GM19238 (cell line): ENCODE results near the gene LCOR.
"Not testable (repeated sequence)": the region's sequence is repeated elsewhere in the genome, so short reads cannot be mapped to it uniquely, and the experiment has no call there.

ENCODE experiments used
- DNase-seq: peaks from one replicate; pipeline ENCODE4 v3.0.0; 2011; ENCODE audit warnings: low spot score; ENCODE audit not compliant: insufficient read length

LCOR gene

GRCh38 chr10:96831867-96832720 is at the start of gene LCOR:
Gene LCOR (plus strand): TSS chr10:96832298. CDS start chr10:96949058, 116,760 bp downstream.
- DNase-seq, result peak; percentile 99

GRCh38 chr10:96784253-96784652 is 47.8 kb upstream of the LCOR start:
- DNase-seq, result no peak

GRCh38 chr10:96789571-96790108 is 42.5 kb upstream of the LCOR start:
- DNase-seq, result peak; percentile 17

DNA sequence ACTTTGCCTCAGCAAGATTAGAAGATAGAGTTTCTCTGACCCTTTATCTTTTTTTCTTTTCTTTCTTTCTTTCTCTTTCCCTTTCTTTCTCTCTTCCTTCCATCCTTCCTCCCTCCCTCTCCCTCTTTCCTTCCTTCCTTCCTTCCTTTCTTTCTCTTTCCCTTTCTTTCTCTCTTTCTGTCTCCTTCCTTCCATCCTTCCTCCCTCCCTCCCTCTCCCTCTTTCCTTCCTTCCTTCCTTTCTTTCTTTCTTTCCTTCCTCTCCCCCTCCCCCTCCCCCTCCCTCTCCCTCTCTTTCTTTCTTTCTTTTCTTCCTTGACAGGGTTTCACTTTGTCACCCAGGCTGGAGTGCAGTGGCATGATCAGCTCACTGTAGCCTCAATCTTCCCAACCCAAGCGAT is 40.2 kb upstream of the LCOR start:
- DNase-seq, result no peak

DNA sequence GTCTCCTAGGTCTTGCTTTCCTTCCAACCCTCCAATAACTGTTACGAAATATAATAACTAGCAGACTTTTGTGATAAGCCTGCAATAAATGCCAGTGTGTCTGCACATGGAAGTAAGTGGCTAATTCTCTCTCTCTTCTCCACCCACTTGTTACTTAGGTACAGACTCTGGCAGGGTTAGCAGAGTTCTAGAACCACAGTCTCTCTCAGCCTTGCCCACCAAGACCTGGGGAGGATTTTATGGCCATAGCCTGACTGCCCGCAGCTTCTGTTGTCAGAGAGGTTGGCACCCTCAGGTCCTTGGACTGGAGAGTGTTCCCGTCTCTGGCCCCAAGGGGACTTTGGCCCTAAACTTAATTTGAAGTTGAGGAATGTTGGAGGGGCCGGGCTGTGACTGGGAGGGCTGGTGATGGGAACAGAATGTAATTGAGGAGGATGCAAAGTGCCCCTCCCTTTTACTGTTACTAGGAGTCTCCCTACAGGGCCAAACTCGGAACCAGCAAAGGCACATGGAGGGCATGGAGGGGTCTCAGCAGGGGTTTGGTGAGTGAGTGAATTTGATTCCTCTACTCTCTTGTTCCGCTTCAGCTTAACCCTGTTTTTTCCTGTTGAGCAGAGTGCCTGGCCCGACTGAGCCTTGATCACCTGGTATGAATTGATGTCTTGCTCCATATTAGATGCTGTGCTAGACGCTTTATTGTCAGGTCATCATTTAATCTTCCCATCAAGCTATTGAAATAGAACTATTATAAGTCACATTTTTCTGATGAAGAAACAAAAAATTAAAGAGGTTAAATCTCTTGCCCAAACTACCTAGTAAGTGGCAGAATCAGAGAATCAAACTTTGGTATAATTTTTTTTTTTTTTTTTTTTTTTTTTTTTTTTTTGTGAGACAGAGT is 37.0 kb upstream of the LCOR start:
- no peak for DNase-seq

- no peak for DNase-seq
Observed at GRCh38 chr10:96797485-96797884, 34.6 kb upstream of the LCOR start.

DNA sequence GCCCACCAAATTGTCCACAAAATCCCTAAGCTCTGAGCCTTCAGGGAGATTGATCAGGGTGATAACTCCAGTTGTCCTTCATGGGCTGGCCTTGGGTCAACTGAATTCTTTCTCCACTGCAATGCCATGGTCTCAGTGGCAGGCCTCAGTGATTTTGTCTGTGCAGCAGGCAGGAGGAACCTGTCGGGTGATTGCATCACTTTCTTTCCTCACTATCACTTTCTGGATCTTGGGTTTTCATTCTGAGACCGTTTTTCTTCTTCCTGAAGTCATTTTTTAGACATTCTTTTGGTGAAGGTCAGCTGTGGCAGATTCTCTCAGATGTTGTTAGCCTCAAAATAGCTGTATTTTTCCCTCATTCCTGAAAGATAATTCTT is 28.8 kb upstream of the LCOR start:
- no peak for DNase-seq

- DNase-seq, result no peak
Observed at GRCh38 chr10:96814264-96814663, 17.8 kb upstream of the LCOR start.

- DNase-seq, result not testable (repeated sequence)
Observed at GRCh38 chr10:96818971-96819370, 13.1 kb upstream of the LCOR start.

DNA sequence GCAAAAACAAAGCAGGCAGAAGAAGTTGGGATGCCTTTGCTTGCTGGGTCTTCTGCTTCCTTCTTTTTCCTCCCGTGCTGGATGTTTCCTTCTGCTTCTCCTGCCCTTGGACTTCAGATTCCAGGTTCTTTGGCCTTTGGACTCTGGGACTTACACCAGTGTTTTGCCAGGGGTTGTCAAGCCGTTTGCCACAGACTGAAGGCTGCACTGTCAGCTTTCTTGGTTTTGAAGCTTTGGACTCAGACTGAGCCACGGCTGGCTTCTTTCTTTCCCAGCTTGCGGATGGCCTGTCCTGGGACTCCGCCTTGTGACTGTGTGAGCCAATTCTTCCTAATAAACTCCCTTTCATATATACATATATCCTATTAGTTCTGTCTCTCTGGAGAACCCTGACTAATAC is 11.3 kb upstream of the LCOR start:
- DNase-seq, result no peak

GRCh38 chr10:96826438-96826837 is 5.7 kb upstream of the LCOR start:
- no peak for DNase-seq

GRCh38 chr10:96828609-96829008 is 3.5 kb upstream of the LCOR start:
- DNase-seq, result no peak

GRCh38 chr10:96829029-96829773 is 2.9 kb upstream of the LCOR start:
- no peak for DNase-seq

DNA sequence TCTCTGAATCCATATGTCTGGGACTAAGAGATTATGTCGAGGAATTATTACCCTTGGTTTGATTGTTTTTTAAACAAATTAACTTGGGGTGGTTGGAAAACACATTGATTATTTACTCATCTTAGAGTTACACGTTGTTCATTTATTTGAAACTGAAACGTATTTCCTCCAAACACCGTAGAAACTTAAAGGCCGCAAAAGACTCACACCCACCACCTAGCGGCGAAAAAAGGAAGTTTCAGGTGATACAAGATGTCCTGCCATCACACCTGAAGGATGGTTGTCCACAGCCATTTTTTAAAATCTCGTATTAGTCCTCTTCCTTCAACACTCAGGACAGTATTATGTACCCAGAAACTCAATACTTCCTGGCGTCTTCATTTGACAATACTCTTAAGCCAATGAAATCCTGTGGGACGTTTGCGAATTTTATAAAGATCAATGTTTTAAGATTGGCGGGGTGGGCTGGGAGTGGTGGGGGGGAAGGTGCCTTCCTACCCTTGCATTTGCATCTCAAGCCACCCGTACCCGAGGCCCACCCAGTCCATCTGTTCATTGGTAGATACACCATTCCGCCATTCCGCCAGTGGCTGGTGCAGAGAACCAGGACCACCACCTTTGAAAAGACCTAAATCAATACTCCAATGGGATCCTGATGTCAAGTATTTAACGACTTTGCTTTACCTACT is 1.4 kb upstream of the LCOR start:
- peak; percentile 54 for DNase-seq

DNA sequence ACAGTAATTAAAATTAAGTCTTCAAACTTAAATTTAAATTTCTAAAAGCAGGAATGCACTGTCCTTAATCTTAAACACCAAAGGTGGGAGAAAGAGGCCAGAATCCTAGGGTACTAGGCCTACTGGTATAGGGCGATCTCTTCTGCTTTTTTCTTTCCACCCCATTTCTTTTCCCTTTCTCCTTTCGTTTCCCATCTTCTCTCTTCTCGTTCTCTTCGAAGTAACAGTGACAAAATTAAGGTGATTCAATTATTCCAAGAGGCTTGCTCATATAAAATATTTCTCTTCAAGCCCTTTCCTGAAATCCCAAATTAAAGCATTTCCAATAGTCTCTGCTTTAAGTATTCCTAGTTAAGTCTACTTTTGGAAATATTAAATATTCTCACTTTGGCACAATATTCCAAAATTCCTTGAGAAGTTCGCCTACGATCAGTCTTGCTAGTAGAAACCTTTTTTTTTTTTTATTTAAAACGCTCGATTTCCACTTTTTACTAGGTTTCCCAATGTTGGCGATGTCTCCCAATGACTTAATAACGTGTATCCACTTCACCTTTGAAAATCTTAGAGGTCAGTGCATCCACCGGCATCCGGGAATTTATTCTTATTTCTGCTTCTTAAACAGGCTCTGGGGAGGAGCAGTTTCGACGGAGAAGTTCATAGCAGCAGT is 765 bp upstream of the LCOR start:
- no peak for DNase-seq

GRCh38 chr10:96832721-96833219 is 672 bp downstream of the LCOR start:
- peak; percentile 88 for DNase-seq

DNA sequence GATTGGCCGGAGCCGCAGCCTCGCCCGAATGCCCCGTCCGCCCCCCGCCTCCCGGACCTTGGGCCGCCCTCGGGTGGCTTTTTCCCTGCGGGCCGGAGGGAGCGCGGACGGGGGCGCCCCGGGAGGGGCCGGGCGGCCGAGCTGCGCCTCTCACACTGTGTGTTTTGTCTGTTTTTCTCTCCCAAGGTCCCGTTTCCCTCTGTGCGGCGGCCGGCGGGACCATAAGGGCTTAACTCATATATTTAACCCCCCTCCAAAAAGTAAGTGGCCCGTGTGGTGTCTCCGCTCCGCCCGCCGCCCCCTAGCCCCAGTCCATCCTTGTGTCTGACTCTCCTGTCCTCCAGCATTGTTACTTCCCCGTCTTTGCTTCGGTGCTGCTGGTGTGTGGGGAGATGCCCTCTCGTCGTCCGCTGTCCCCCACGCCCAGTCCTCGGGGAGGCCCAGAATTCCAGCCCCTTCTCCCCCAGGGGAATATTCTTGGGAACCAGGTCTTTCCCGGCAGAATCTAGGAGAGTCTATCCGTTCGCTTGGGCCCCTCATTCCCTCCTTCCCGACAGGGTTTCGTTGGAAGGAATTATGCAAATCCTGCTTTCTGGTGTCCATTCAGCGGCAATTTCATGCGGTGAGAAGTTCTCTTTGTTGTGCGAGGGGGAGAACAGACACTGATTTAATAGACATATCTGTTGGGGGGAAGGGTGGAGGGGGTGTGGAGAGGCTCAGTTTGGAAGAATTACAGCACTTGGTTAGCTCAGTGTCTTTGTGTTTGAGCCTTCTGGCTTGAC is 1.3 kb downstream of the LCOR start:
- DNase-seq, result peak; percentile 15

DNA sequence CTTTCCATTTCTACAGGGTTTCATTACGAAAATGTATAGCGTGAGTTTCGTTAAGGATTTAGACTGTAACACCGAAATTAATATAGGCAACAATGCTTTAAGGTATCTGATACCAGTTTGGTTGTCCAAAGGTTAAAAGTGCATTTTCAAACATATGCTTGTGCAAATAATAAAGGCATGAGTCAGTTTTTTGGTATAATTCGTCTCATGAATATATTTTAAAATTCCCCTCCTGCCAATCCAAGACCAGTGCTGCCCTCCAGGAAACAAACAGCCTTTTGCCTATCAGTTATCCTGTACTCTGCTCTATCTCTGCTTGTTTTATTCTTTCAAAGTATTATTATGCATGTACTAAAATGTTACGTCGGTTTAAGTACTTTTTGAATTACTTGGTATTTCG is 2.0 kb downstream of the LCOR start:
- DNase-seq, result no peak

- DNase-seq, result no peak
Observed at GRCh38 chr10:96835899-96836298, 3.8 kb downstream of the LCOR start.
